LNCaP clone FGC (cell line): ENCODE data around the gene ESRRG.

ENCODE experiments used
- DNase-seq: peaks from one replicate; pipeline ENCODE4 v3.0.0-alpha.2; 2011; ENCODE audit warnings: low read depth
- H3K4me3 ChIP-seq: 2 replicates; pipeline ENCODE4 v1.5.1; 2011; ENCODE audit warnings: mild to moderate bottlenecking, low read depth, low read length, control low read depth
- CTCF ChIP-seq: IDR thresholded peaks from 2 replicates; pipeline ENCODE4 v1.5.1; 2012; ENCODE audit warnings: mild to moderate bottlenecking; ENCODE audit not compliant: control insufficient read depth, insufficient read depth; ENCODE audit errors: extremely low read depth

The ESRRG gene

GRCh38 chr1:216549796-216550195, 173.4 kb downstream of the ESRRG start:
- H3K4me3 ChIP-seq: no peak overlapping the region
- TF ChIP-seq CTCF: no peak
- DNase-seq: no peak

- TF ChIP-seq CTCF: no peak
- H3K4me3 ChIP-seq: no peak overlapping the region
- no peak for DNase-seq
These were observed 180.5 kb downstream of the ESRRG start for GRCh38 chr1:216542741-216543140.

DNA sequence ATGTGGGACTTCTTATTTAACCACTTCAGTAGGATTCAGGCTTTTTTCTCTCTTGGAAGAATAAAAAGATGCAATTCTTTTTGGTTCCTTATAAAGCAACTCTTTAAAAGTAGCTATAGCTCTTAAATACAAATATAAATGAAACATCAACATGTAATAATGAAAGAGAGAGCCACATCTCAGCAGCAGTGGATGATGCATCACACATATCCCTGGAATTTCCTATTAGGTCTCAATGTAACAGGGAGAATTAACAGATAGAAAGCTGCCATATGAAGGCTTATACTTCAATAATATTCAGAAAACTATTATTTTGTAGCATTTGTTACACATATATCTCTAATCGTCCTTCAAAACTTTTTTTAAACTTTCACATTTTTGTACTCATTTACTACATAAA, 181.0 kb downstream of the ESRRG start:
- H3K4me3 ChIP-seq: no peak overlapping the region
- TF ChIP-seq CTCF: no peak

DNA sequence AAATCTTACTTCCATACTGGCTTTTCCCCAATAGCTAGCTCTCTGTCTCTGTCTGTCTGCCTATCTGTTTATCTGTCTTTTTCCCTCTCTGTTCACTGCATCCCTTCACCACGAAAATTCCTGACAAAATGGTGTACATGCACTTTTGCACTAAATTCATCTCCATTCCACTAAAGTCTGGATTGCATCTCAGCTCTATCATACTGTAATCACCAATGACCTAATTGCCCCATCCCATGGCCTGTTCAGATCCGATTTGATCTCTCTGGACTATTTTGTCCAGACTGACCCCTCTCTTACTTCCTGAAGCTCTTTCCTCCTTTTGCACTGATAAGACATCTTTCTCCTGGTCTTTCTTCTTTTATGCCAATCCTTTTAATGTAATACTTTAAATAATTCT, 187.5 kb downstream of the ESRRG start:
- TF ChIP-seq CTCF: no peak
- H3K4me3 ChIP-seq: no peak overlapping the region
- DNase-seq: no peak

More for the DNA sequence above, 181.0 kb downstream of the ESRRG start:
- DNase-seq: no peak

GRCh38 chr1:216535059-216535458, 188.2 kb downstream of the ESRRG start:
- TF ChIP-seq CTCF: no peak
- H3K4me3 ChIP-seq: no peak overlapping the region
- DNase-seq: no peak

DNA sequence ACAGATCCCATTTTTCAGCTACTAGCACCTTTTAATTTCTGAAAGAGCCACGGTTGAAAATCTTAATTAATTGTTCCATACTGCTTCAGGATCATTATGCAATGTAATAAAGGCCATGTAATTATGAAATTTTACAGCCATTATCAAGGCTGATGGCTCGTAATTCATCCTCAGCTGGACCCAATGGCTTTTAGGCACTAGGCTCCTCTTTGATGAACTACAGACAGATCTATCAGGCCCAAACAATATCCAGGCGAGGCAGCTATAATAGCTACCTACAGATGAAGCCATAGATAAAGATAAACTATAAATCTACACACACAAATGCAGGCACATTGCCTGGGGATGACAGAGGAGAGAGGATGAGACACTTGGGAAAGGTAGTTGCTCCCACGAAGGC, 189.5 kb downstream of the ESRRG start:
- DNase-seq: no peak
- no peak for TF ChIP-seq CTCF
- no peak overlapping the region for H3K4me3 ChIP-seq

DNA sequence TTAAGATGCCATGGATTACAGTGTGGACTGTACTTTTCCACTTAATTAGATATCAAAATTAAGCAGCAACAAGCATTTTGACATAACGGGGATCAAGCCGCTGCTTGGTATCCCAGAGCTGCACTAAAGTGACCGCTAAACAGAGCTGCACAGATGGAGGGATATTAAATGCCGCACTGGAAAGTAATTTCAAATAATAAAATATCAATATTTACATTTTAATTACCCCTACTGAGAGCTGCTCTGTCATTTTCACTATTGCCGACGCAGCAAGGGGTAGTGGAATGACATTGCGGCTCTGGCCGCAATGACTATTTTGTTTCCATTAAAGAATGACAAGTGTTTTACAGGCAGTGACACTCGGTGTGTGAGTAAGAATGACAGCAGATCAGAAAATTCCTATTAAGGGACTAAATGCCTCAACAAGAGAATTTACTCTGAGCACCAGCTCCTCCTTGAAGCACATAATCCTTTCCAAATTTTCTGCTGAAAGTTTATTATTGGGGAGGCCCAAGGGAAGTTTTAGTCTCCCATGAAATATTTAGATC, 190.9 kb downstream of the ESRRG start:
- H3K4me3 ChIP-seq: no peak overlapping the region
- no peak for TF ChIP-seq CTCF
- DNase-seq: no peak
